GM18951 (cell line): ENCODE measurements around the gene SMIM45.

ENCODE experiments used
- POLR2A ChIP-seq: IDR thresholded peaks from 4 replicates; pipeline ENCODE4 v1.6.1; 2011; ENCODE audit warnings: mild to moderate bottlenecking; ENCODE audit not compliant: insufficient read length, insufficient read depth; ENCODE audit errors: extremely low read depth
- in situ Hi-C: fragments of 300-500 bp; cut with MboI; formaldehyde crosslinking; loops from one replicate; pipeline ENCODE4 v1.12.0; 2022; ENCODE audit warnings: low sequenced_read_pairs, mixed read lengths, inconsistent platforms; ENCODE audit not compliant: unreplicated experiment

Gene SMIM45

GRCh38 chr22:42000466-42000865 is 48.5 kb downstream of the SMIM45 start:
- no peak for TF ChIP-seq POLR2A
- in situ Hi-C loops: no loop called here

GRCh38 chr22:42001121-42001520 is 49.2 kb downstream of the SMIM45 start:
- no peak for TF ChIP-seq POLR2A
- in situ Hi-C loops: no loop called here

GRCh38 chr22:42001706-42002105 is 49.8 kb downstream of the SMIM45 start:
- TF ChIP-seq POLR2A: no peak
- in situ Hi-C loops: no loop called here

GRCh38 chr22:42007922-42008321 is 56.0 kb downstream of the SMIM45 start:
- in situ Hi-C loops: no loop called here
- no peak for TF ChIP-seq POLR2A
